ENCODE measurements around the gene SCAP.

Gene SCAP

DNA sequence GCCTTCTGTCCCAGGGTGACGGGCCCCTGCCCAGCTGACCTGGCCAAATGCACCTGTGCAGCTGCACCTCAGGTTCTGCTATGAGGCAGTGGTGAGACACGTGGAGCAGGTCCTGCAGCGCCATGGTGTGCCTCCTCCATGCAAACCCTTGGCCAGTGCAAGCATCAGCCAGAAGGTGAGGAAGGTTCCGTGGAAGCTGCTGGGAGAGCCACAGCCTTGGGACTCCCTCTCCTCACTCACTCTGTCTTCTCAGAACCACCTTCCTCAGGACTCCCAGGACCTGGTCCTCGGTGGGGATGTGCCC, 63.3 kb downstream of the SCAP start:
- no peak overlapping the region for H3K27ac ChIP-seq (ENCODE audit: low read depth, low read length)
- 0 out of 2 replicates have a peak, but pooled peaks cover 5% of the 10 kb centered on the region for H3F3A ChIP-seq (ENCODE audit: insufficient read depth)
- TF ChIP-seq EZH2phosphoT487 (conservative IDR thresholded peaks at IDR 0.05; ENCODE audit: low read length) (no peak), CTCF (IDR thresholded peaks at IDR 0.05; ENCODE audit: insufficient read depth, low read length, poor library complexity, severe bottlenecking) (no peak)
- no peaks in the 10 kb centered on the region for H4K20me1 ChIP-seq (ENCODE audit: low read depth, low read length)
- H3K79me2 ChIP-seq (ENCODE audit: insufficient read depth, low read length): no peaks in the 10 kb centered on the region
- H3K9ac ChIP-seq (ENCODE audit: low read length): no peak overlapping the region
- no peaks in the 10 kb centered on the region for H3K36me3 ChIP-seq (ENCODE audit: low read length)
- H2AFZ ChIP-seq (ENCODE audit: low read depth, low read length, severe bottlenecking): no peak overlapping the region
- H3K4me2 ChIP-seq (ENCODE audit: low read depth, low read length, poor library complexity, severe bottlenecking): no peak overlapping the region
- H3K9me3 ChIP-seq (ENCODE audit: insufficient read depth, low read length): no peaks in the 10 kb centered on the region
- no peak overlapping the region for H3K4me3 ChIP-seq (ENCODE audit: insufficient read depth, low read length, poor library complexity, severe bottlenecking)
- no peaks in the 10 kb centered on the region for H3K9me2 ChIP-seq (replicated peaks; ENCODE audit: insufficient read depth, low read length)
- H3K27me3 ChIP-seq (ENCODE audit: low read length): no peaks in the 10 kb centered on the region

DNA sequence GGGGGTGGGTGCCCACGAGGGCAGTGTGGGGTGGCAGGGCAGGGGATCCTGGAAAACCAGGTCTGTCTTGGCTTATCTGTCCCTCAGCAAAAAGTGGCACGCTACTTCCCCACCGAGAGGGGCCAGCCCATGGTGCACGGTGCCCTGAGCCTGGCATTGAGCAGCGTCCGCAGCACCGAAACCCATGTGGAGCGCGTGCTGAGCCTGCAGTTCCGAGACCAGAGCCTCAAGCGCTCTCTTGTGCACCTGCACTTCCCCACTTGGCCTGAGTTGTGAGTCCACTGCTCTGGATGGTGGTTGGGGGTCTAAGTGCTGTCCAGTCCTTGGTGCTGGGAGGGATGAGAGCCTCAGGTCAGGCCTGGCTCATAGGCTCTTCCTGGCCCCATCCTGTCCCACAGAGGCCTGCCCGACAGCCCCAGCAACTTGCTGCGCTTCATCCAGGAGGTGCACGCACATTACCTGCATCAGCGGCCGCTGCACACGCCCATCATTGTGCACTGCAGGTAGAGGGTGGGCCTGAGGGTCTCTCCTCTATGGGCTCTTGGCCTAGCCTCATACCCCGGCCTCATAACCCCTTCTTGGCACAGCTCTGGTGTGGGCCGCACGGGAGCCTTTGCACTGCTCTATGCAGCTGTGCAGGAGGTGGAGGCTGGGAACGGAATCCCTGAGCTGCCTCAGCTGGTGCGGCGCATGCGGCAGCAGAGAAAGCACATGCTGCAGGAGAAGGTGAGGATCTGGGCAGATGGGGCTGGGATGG, 63.9 kb downstream of the SCAP start:
- Histone ChIP-seq H4K20me1 (ENCODE audit: low read depth, low read length) (no peaks in the 10 kb centered on the region), H3K27me3 (ENCODE audit: low read length) (no peaks in the 10 kb centered on the region), H3K27ac (ENCODE audit: low read depth, low read length) (no peak overlapping the region), H3F3A (ENCODE audit: insufficient read depth) (0 out of 2 replicates have a peak, but pooled peaks cover 5% of the 10 kb centered on the region), H2AFZ (ENCODE audit: low read depth, low read length, severe bottlenecking) (no peak overlapping the region), H3K4me2 (ENCODE audit: low read depth, low read length, poor library complexity, severe bottlenecking) (no peak overlapping the region), H3K36me3 (ENCODE audit: low read length) (no peaks in the 10 kb centered on the region), H3K9me2 (replicated peaks; ENCODE audit: insufficient read depth, low read length) (no peaks in the 10 kb centered on the region), H3K4me3 (ENCODE audit: insufficient read depth, low read length, poor library complexity, severe bottlenecking) (no peak overlapping the region), H3K9me3 (ENCODE audit: insufficient read depth, low read length) (no peaks in the 10 kb centered on the region), H3K9ac (ENCODE audit: low read length) (no peak overlapping the region), H3K79me2 (ENCODE audit: insufficient read depth, low read length) (no peaks in the 10 kb centered on the region)
- no peak for TF ChIP-seq CTCF (IDR thresholded peaks at IDR 0.05; ENCODE audit: insufficient read depth, low read length, poor library complexity, severe bottlenecking)
- no peak for TF ChIP-seq EZH2phosphoT487 (conservative IDR thresholded peaks at IDR 0.05; ENCODE audit: low read length)

- Histone ChIP-seq H3K9me3 (ENCODE audit: insufficient read depth, low read length) (no peaks in the 10 kb centered on the region), H3K4me3 (ENCODE audit: insufficient read depth, low read length, poor library complexity, severe bottlenecking) (no peak overlapping the region), H3K27me3 (ENCODE audit: low read length) (no peaks in the 10 kb centered on the region), H3K4me2 (ENCODE audit: low read depth, low read length, poor library complexity, severe bottlenecking) (no peak overlapping the region), H3K27ac (ENCODE audit: low read depth, low read length) (no peak overlapping the region), H3K36me3 (ENCODE audit: low read length) (no peaks in the 10 kb centered on the region), H2AFZ (ENCODE audit: low read depth, low read length, severe bottlenecking) (no peak overlapping the region), H3F3A (ENCODE audit: insufficient read depth) (0 out of 2 replicates have a peak, but pooled peaks cover 5% of the 10 kb centered on the region), H4K20me1 (ENCODE audit: low read depth, low read length) (no peaks in the 10 kb centered on the region), H3K9ac (ENCODE audit: low read length) (no peak overlapping the region), H3K9me2 (replicated peaks; ENCODE audit: insufficient read depth, low read length) (no peaks in the 10 kb centered on the region), H3K79me2 (ENCODE audit: insufficient read depth, low read length) (no peaks in the 10 kb centered on the region)
- TF ChIP-seq EZH2phosphoT487 (conservative IDR thresholded peaks at IDR 0.05; ENCODE audit: low read length): no peak
- TF ChIP-seq CTCF (IDR thresholded peaks at IDR 0.05; ENCODE audit: insufficient read depth, low read length, poor library complexity, severe bottlenecking): no peak
Measured at GRCh38 chr3:47410801-47411646, 64.7 kb downstream of the SCAP start.
